Measurements from ENCODE around the gene NR2C1. TPM values are rescaled to one million over a fixed set of nuclear protein-coding genes. Genes with fewer than 3 reads are reported as not detected.
"Not testable (repeated sequence)": the region's sequence is repeated elsewhere in the genome, so short reads cannot be mapped to it uniquely, and the experiment has no call there.

The NR2C1 gene
- total and polyA plus RNA-seq, 3 donors from 2014 or later: 66.3 to 114 (median 102) TPM

DNA sequence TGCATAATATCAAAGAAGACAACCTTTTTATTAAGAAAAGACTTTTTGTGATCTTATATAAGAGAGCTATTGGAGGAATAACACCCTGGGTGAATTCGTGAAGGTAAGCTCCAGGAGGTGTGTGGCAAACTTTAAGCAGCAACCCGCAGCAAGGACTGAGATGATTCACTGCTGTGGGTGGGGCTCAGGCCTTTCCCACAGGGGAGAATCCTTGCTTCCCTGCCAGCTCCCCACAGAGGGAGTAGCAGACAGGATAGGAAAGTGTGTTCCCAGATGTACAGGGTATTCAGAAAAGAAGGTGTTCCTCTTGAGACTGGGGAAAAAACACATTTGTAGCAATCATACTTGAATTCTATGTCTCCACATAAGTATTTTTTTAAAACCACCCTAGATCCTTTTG is 79.1 kb downstream of the NR2C1 start:
- Histone ChIP-seq H3K27me3 (no peaks in the 10 kb centered on the region), H3K36me3 (ENCODE audit: low read depth, missing control alignments) (no peaks in the 10 kb centered on the region), H3K27ac (no peak overlapping the region), H3K9me3 (no peaks in the 10 kb centered on the region), H3K4me1 (no peaks in the 10 kb centered on the region), H3K4me3 (no peak overlapping the region)
- intact Hi-C loops (cut with DNase I; ENCODE audit: low total_unique reads): no loop called here
- TF ChIP-seq, protein P1, sequence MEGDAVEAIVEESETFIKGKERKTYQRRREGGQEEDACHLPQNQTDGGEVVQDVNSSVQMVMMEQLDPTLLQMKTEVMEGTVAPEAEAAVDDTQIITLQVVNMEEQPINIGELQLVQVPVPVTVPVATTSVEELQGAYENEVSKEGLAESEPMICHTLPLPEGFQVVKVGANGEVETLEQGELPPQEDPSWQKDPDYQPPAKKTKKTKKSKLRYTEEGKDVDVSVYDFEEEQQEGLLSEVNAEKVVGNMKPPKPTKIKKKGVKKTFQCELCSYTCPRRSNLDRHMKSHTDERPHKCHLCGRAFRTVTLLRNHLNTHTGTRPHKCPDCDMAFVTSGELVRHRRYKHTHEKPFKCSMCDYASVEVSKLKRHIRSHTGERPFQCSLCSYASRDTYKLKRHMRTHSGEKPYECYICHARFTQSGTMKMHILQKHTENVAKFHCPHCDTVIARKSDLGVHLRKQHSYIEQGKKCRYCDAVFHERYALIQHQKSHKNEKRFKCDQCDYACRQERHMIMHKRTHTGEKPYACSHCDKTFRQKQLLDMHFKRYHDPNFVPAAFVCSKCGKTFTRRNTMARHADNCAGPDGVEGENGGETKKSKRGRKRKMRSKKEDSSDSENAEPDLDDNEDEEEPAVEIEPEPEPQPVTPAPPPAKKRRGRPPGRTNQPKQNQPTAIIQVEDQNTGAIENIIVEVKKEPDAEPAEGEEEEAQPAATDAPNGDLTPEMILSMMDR (IDR thresholded peaks at IDR 0.05): no peak
- TF ChIP-seq POLR2A (IDR thresholded peaks at IDR 0.05): no peak
- 85 to 90% methylated on average over 2 of the region's 2 CpGs for WGBS, 2 donors
- no peak for DNase-seq

DNA sequence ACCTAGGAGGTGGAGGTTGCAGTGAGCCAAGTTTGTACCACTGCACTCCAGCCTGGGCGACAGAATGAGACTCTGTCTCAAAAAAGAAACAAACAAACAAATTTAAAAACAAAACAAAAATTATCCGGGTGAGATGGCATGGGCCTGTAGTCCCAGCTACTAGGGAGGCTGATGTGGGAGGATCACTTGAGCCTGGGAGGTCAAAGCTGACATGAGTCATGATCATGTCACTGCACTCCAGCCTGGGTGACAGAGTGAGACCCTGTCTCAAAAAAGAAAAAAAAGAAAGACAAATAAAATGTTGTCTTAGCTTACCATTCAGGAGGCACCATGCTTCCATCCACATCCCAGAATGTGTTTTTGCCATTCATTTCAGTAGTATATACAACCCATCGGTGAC is 79.6 kb downstream of the NR2C1 start:
- WGBS, 2 donors: 74 to 76% methylated on average over 3 of the region's 3 CpGs
- H3K27ac ChIP-seq; H3K27me3 ChIP-seq; H3K36me3 ChIP-seq (ENCODE audit: low read depth, missing control alignments); H3K4me1 ChIP-seq; intact Hi-C loops (cut with DNase I; ENCODE audit: low total_unique reads); DNase-seq; H3K4me3 ChIP-seq; H3K9me3 ChIP-seq: not testable (repeated sequence)

DNA sequence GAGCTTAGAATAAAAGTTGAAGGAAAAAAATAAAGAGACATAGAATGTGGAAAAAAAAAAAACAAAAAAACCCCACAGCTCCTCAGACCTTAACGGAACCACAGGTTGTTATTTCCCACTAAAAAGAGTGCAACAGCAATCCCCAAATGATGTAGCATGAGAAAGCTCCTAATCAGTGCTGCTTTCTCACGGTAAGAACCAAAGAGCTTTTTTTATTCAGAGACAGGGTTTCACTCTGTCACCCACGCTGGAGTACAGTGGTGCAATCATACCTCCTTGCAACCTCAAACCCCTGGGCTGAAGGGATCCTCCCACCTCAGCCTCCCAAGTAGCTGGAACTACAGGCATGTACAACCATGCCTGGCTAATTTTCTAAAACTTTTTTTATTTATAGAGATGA is 83.2 kb downstream of the NR2C1 start:
- H3K27me3 ChIP-seq: no peaks in the 10 kb centered on the region
- intact Hi-C loops (cut with DNase I; ENCODE audit: low total_unique reads): no loop called here
- WGBS, 2 donors: 85 to 91% methylated on average over 3 of the region's 3 CpGs
- no peaks in the 10 kb centered on the region for H3K4me1 ChIP-seq
- no peak overlapping the region for H3K4me3 ChIP-seq
- no peak for TF ChIP-seq POLR2A (IDR thresholded peaks at IDR 0.05)
- no peak for DNase-seq
- no peaks in the 10 kb centered on the region for H3K9me3 ChIP-seq
- no peaks in the 10 kb centered on the region for H3K36me3 ChIP-seq (ENCODE audit: low read depth, missing control alignments)
- H3K27ac ChIP-seq: no peak overlapping the region

DNA sequence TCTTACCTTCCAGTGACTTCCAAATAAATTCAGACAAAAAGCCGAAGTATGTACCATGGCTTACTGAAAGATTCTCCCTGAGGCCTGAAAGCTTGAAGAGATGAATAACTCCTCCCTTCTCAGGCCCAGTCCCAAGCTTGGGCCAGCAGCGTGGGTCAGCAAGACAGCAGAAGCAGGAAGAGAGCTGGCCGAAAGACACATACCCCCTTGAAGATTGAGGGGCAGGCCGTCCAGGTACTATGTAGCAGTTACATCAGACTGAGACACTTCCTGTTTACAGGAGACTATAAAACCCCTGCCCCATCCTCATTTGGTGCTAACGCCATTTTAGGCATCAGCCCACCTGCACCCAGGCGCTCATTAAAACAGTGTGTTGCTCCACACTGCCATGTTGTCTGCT is 84.9 kb downstream of the NR2C1 start:
- intact Hi-C loops (cut with DNase I; ENCODE audit: low total_unique reads): no loop called here
- Histone ChIP-seq H3K36me3 (ENCODE audit: low read depth, missing control alignments) (no peaks in the 10 kb centered on the region), H3K27me3 (no peaks in the 10 kb centered on the region), H3K9me3 (no peaks in the 10 kb centered on the region), H3K4me3 (no peak overlapping the region), H3K4me1 (no peaks in the 10 kb centered on the region), H3K27ac (no peak overlapping the region)
- TF ChIP-seq, protein P1 (IDR thresholded peaks at IDR 0.05): no peak
- no peak for TF ChIP-seq POLR2A (IDR thresholded peaks at IDR 0.05)
- DNase-seq: no peak
- WGBS, 2 donors: 74 to 76% methylated on average over 6 of the region's 6 CpGs

DNA sequence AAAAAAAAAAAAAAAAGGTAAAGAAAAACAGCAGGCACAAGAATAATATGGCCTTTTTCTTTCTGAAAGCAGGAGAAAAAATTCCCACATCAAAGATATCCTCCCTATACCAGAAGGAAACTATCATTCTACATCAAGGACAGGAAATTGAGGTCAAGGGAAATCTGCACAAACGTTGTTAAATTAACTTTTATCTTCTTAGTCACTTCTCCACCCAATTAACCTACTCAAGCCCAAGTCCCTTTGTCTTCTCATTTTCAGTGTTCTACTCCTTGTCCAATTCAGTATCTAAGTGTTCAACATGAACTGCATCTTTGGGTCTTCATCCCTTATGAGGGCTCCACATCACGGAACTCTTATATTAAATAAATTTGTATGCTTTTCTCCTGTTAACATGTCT is 85.6 kb downstream of the NR2C1 start:
- intact Hi-C loops (cut with DNase I; ENCODE audit: low total_unique reads): no loop called here

More for the DNA sequence above, 85.6 kb downstream of the NR2C1 start:
- H3K27me3 ChIP-seq: no peaks in the 10 kb centered on the region
- no peak for TF ChIP-seq POLR2A (IDR thresholded peaks at IDR 0.05)
- TF ChIP-seq, protein P1 (IDR thresholded peaks at IDR 0.05): no peak
- H3K4me1 ChIP-seq: no peaks in the 10 kb centered on the region
- no peaks in the 10 kb centered on the region for H3K9me3 ChIP-seq
- DNase-seq: no peak
- no peaks in the 10 kb centered on the region for H3K36me3 ChIP-seq (ENCODE audit: low read depth, missing control alignments)
- WGBS, 2 donors: 53 to 60% methylated on average over 2 of the region's 2 CpGs
- H3K4me3 ChIP-seq: no peak overlapping the region
- no peak overlapping the region for H3K27ac ChIP-seq

Data from testis (tissue), 3 donors.